OCI-LY1 (cell line): ENCODE measurements around the gene ACTN4.

Experiments used
- H2AFZ ChIP-seq: fragments of 200-600 bp; sonication (generic), shearing (Covaris generic); 2 replicates; pipeline ENCODE4 v1.6.0; 2014; ENCODE audit warnings: antibody characterized with exemption, mild to moderate bottlenecking, low read length
- H3F3A ChIP-seq: fragments of 200-600 bp; sonication (generic), shearing (Covaris generic); 2 replicates; pipeline ENCODE4 v1.6.0; 2014; ENCODE audit warnings: mild to moderate bottlenecking, antibody characterized with exemption, low read length, moderate library complexity; ENCODE audit not compliant: insufficient read depth
- H3K27ac ChIP-seq: fragments of 200-600 bp; sonication (generic); 2 replicates; pipeline ENCODE4 v1.5.1; 2014; ENCODE audit warnings: low read length, mixed run types, mild to moderate bottlenecking, low read depth; ENCODE audit not compliant: poor library complexity, severe bottlenecking
- H3K27me3 ChIP-seq: fragments of 200-600 bp; sonication (generic); 2 replicates; pipeline ENCODE4 v1.6.0; 2014; ENCODE audit warnings: antibody characterized with exemption, mild to moderate bottlenecking, low read length, moderate library complexity; ENCODE audit not compliant: insufficient read depth
- H3K36me3 ChIP-seq: fragments of 200-600 bp; sonication (generic); 2 replicates; pipeline ENCODE4 v1.6.1; 2014; ENCODE audit warnings: mild to moderate bottlenecking, antibody characterized with exemption, low read length, moderate library complexity, mixed read lengths; ENCODE audit not compliant: insufficient read depth
- H3K4me1 ChIP-seq: fragments of 200-600 bp; sonication (generic); 2 replicates; pipeline ENCODE4 v1.5.1; 2014; ENCODE audit warnings: mild to moderate bottlenecking, low read length, moderate library complexity; ENCODE audit not compliant: insufficient read depth, severe bottlenecking
- H3K4me2 ChIP-seq: fragments of 200-600 bp; sonication (generic), shearing (Covaris generic); 2 replicates; pipeline ENCODE4 v1.6.1; 2014; ENCODE audit warnings: low read length
- H3K4me3 ChIP-seq: fragments of 200-600 bp; sonication (generic); 2 replicates; pipeline ENCODE4 v1.5.1; 2014; ENCODE audit warnings: low read length, low read depth, mild to moderate bottlenecking, mixed read lengths; ENCODE audit not compliant: poor library complexity, severe bottlenecking
- H3K79me2 ChIP-seq: fragments of 200-600 bp; shearing (Covaris generic); 2 replicates; pipeline ENCODE4 v1.6.1; 2016; ENCODE audit warnings: mixed run types, low read length, mixed read lengths; ENCODE audit not compliant: insufficient read depth
- H3K9ac ChIP-seq: fragments of 200-600 bp; sonication (generic), shearing (Covaris generic); 2 replicates; pipeline ENCODE4 v1.6.1; 2014; ENCODE audit warnings: mild to moderate bottlenecking, low read length, mixed read lengths
- H3K9me2 ChIP-seq: fragments of 200-600 bp; sonication (generic), shearing (Covaris generic); 2 replicates; pipeline ENCODE4 v1.6.1; 2014; ENCODE audit warnings: low read depth, mild to moderate bottlenecking, low read length, mixed read lengths
- H3K9me3 ChIP-seq: fragments of 200-600 bp; shearing (Covaris generic); 2 replicates; pipeline ENCODE4 v1.6.1; 2014; ENCODE audit warnings: low read length, mixed read lengths
- H4K20me1 ChIP-seq: fragments of 200-600 bp; sonication (generic), shearing (Covaris generic); 2 replicates; pipeline ENCODE4 v1.6.0; 2016; ENCODE audit warnings: mild to moderate bottlenecking, low read length; ENCODE audit not compliant: insufficient read depth
- CTCF ChIP-seq: fragments of 200-600 bp; sonication (generic), shearing (Covaris generic); IDR thresholded peaks from 2 replicates; pipeline ENCODE4 v1.5.1; 2017; ENCODE audit warnings: mild to moderate bottlenecking, antibody characterized with exemption, low read length, moderate library complexity, mixed read lengths
- EZH2 ChIP-seq: fragments of 200-600 bp; sonication (generic), shearing (Covaris generic); IDR thresholded peaks from 2 replicates; pipeline ENCODE4 v1.8.0; 2017; ENCODE audit warnings: borderline replicate concordance, mixed run types, mild to moderate bottlenecking, antibody characterized with exemption, low read length, moderate library complexity, mixed read lengths

The ACTN4 gene

GRCh38 chr19:38741670-38742069 is 94.2 kb downstream of the ACTN4 start:
- H3K79me2 ChIP-seq, result no peaks in the 10 kb centered on the region
- no peaks in the 10 kb centered on the region for H3F3A ChIP-seq
- no peaks in the 10 kb centered on the region for H4K20me1 ChIP-seq
- no peaks in the 10 kb centered on the region for H3K36me3 ChIP-seq
- no peak overlapping the region for H3K27ac ChIP-seq
- no peaks in the 10 kb centered on the region for H3K9me2 ChIP-seq
- no peak overlapping the region for H3K4me3 ChIP-seq
- TF ChIP-seq EZH2 (no peak), CTCF (no peak)
- H3K4me1 ChIP-seq, result peaks cover under 1% of the 10 kb centered on the region
- H3K9ac ChIP-seq, result no peak overlapping the region
- no peak overlapping the region for H3K4me2 ChIP-seq
- H3K27me3 ChIP-seq, result no peaks in the 10 kb centered on the region
- no peak overlapping the region for H2AFZ ChIP-seq
- H3K9me3 ChIP-seq, result no peaks in the 10 kb centered on the region

GRCh38 chr19:38742296-38742695 is 94.8 kb downstream of the ACTN4 start:
- Histone ChIP-seq H3K9ac (no peak overlapping the region), H3K36me3 (no peaks in the 10 kb centered on the region), H3K79me2 (no peaks in the 10 kb centered on the region), H3F3A (no peaks in the 10 kb centered on the region), H4K20me1 (no peaks in the 10 kb centered on the region), H3K9me2 (no peaks in the 10 kb centered on the region), H3K4me3 (no peak overlapping the region), H3K9me3 (no peaks in the 10 kb centered on the region), H3K27ac (no peak overlapping the region), H3K4me2 (no peak overlapping the region), H3K4me1 (no peaks in the 10 kb centered on the region), H3K27me3 (no peaks in the 10 kb centered on the region), H2AFZ (no peak overlapping the region)
- no peak for TF ChIP-seq CTCF

- Histone ChIP-seq H3K4me3 (no peak overlapping the region), H3K4me2 (no peak overlapping the region), H3K79me2 (no peaks in the 10 kb centered on the region), H4K20me1 (no peaks in the 10 kb centered on the region), H3K36me3 (no peaks in the 10 kb centered on the region), H2AFZ (no peak overlapping the region), H3K27me3 (no peaks in the 10 kb centered on the region), H3K9ac (no peak overlapping the region), H3K9me2 (no peaks in the 10 kb centered on the region), H3F3A (no peaks in the 10 kb centered on the region), H3K9me3 (no peaks in the 10 kb centered on the region), H3K27ac (no peak overlapping the region), H3K4me1 (no peaks in the 10 kb centered on the region)
- no peak for TF ChIP-seq CTCF
- TF ChIP-seq EZH2, result no peak
Observed at GRCh38 chr19:38742906-38743305, 95.5 kb downstream of the ACTN4 start.
